Measurements from ENCODE around the gene EXOC3L4.

GRCh38 chr14:103136388-103137271 is 42.1 kb downstream of the EXOC3L4 start:
- TF ChIP-seq, protein P1, sequence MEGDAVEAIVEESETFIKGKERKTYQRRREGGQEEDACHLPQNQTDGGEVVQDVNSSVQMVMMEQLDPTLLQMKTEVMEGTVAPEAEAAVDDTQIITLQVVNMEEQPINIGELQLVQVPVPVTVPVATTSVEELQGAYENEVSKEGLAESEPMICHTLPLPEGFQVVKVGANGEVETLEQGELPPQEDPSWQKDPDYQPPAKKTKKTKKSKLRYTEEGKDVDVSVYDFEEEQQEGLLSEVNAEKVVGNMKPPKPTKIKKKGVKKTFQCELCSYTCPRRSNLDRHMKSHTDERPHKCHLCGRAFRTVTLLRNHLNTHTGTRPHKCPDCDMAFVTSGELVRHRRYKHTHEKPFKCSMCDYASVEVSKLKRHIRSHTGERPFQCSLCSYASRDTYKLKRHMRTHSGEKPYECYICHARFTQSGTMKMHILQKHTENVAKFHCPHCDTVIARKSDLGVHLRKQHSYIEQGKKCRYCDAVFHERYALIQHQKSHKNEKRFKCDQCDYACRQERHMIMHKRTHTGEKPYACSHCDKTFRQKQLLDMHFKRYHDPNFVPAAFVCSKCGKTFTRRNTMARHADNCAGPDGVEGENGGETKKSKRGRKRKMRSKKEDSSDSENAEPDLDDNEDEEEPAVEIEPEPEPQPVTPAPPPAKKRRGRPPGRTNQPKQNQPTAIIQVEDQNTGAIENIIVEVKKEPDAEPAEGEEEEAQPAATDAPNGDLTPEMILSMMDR (IDR thresholded peaks at IDR 0.05 in 2 of 3, conservative IDR thresholded peaks at IDR 0.05 in 1 of 3; ENCODE audit: borderline replicate concordance in 1 of 3, insufficient read depth in 1 of 3, low read depth in 2 of 3, low read length in 2 of 3), result no peak
- no peak for TF ChIP-seq SRF (IDR thresholded peaks at IDR 0.05; ENCODE audit: low read depth)
- TF ChIP-seq POLR2AphosphoS5 (IDR thresholded peaks at IDR 0.05; ENCODE audit: low read depth, low read length), result no peak
- TF ChIP-seq REST (IDR thresholded peaks at IDR 0.05; ENCODE audit: low read depth), result no peak
- TF ChIP-seq EZH2phosphoT487 (IDR thresholded peaks at IDR 0.05; ENCODE audit: borderline replicate concordance), result no peak
- TF ChIP-seq POLR2A (IDR thresholded peaks at IDR 0.05; ENCODE audit: borderline replicate concordance, extremely low read depth, insufficient read depth, insufficient read length), result no peak
- TF ChIP-seq ELF1 (IDR thresholded peaks at IDR 0.05; ENCODE audit: borderline replicate concordance, low read depth), result no peak
- no peak for TF ChIP-seq YY1 (IDR thresholded peaks at IDR 0.05; ENCODE audit: extremely low read depth, insufficient replicate concordance, low read depth, low read length)
- no peak; the same call in 1 of the 2 replicates for TF ChIP-seq SP1 (IDR thresholded peaks at IDR 0.05; ENCODE audit: low read depth)
- TF ChIP-seq RAD21 (IDR thresholded peaks at IDR 0.05; ENCODE audit: low read depth), result no peak
- no peak for TF ChIP-seq EGR1 (IDR thresholded peaks at IDR 0.05; ENCODE audit: low read depth)
- TF ChIP-seq ATF3 (IDR thresholded peaks at IDR 0.05), result no peak
- TF ChIP-seq ZNF274 (IDR thresholded peaks at IDR 0.05; ENCODE audit: low read depth, low read length), result no peak

Measured in HCT116 (cell line).